Measurements from ENCODE around the gene IFRD2. TPM values are rescaled to one million over a fixed set of nuclear protein-coding genes. Genes with fewer than 3 reads are reported as not detected.

The IFRD2 gene
- total and polyA plus RNA-seq, 2 of the 13 experiments (the other 11 are each of a cell fraction or from before 2014, with no cell fraction given): 32.8 to 96.1 TPM

DNA sequence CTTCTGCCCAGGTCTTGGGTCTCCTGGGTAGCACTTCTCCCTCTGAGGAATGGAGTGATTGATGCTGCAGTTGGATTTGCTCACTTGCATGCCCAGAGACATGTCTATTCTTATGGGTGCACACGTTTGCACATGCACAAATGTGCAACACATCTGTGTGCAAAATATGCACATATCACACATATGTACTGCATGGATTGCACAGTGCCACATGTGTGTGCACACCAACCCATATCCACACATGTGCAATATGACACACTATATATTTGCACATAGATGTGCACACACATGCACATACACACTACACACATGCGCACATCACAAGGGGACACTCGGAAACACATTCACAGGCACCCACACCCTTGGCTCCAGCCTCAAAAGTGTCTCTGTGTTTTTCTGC is 24.0 kb downstream of the IFRD2 start:
- no peak for FAIRE-seq
- H3K4me2 ChIP-seq (ENCODE audit: low read depth, low read length): peak overlapping the region; percentile 98
- no peaks in the 10 kb centered on the region; a peak in 1 of 5 replicates for H3K27me3 ChIP-seq (ENCODE audit: control insufficient read depth in 1 of 2, insufficient read depth in 2 of 2, low read length in 2 of 2)

More for the DNA sequence above, 24.0 kb downstream of the IFRD2 start:
- no peaks in the 10 kb centered on the region; a peak in 2 of 5 replicates for H3K36me3 ChIP-seq (replicated peaks in 1 of 2; ENCODE audit: control insufficient read depth in 1 of 2, insufficient read depth in 2 of 2, low read length in 2 of 2)
- no peak overlapping the region for H2AFZ ChIP-seq (ENCODE audit: low read length)
- ChIA-PET POLR2A (interaction anchor here (1.1 to 2.7 kb wide), 4 partner anchors 24 to 64 kb away, joined by 3 to 10 read pairs (median 7); partner anchors contain the start of genes IFRD2 and SLC38A3), CTCF (ENCODE audit: low intra/inter-chr PET ratio, low total read pairs) (no interaction called here)
- ATAC-seq (no peak), DNase-seq (ENCODE audit: low spot score) (no peak)
- no peaks in the 10 kb centered on the region for H4K20me1 ChIP-seq (ENCODE audit: insufficient read depth, low read length)
- WGBS (ENCODE audit: low lambda C conversion rate): 60% methylated on average over 2 of the region's 3 CpGs
- no peaks in the 10 kb centered on the region for H3K9me3 ChIP-seq (ENCODE audit: low read length)
- H3K4me1 ChIP-seq (ENCODE audit: insufficient read depth, low read length): peaks cover 88% of the 10 kb centered on the region
- peak overlapping the region in 2 of 3 experiments; percentile 83 to 88; a peak in 4 of 6 replicates for H3K4me3 ChIP-seq (replicated peaks in 1 of 3; ENCODE audit: insufficient read depth in 1 of 3, low read depth in 2 of 3, low read length in 3 of 3)
- peak overlapping the region; percentile 88 for H3K27ac ChIP-seq (ENCODE audit: extremely low read length, insufficient read depth, low read length)
- BruUV-seq (replicated peaks): no TSS peak
- peaks cover 33% of the 10 kb centered on the region for H3K79me2 ChIP-seq (ENCODE audit: insufficient read depth, low read length)
- peak overlapping the region; percentile 94 for H3K9ac ChIP-seq (ENCODE audit: insufficient read depth, low read depth, low read length)
- in situ Hi-C loops (cut with HindIII; ENCODE audit: extremely low pct_ligation_motif_present, low pct_unique_long_range_greater_than_20kb): no loop called here
- intact Hi-C loops (cut with micrococcal nuclease; ENCODE audit: unreplicated experiment): no loop called here
- TF ChIP-seq, protein P1, sequence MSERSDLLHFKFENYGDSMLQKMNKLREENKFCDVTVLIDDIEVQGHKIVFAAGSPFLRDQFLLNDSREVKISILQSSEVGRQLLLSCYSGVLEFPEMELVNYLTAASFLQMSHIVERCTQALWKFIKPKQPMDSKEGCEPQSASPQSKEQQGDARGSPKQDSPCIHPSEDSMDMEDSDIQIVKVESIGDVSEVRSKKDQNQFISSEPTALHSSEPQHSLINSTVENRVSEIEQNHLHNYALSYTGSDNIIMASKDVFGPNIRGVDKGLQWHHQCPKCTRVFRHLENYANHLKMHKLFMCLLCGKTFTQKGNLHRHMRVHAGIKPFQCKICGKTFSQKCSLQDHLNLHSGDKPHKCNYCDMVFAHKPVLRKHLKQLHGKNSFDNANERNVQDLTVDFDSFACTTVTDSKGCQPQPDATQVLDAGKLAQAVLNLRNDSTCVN (CRISPR knock-in tag; IDR thresholded peaks at IDR 0.05; ENCODE audit: borderline replicate concordance): 0 out of 2 replicates have a peak, but pooled peaks have one; percentile 11
- TF ChIP-seq ZC3H13 (CRISPR knock-in tag; IDR thresholded peaks at IDR 0.05): 0 out of 2 replicates have a peak, but pooled peaks have one; percentile 3
- TF ChIP-seq, protein P2, sequence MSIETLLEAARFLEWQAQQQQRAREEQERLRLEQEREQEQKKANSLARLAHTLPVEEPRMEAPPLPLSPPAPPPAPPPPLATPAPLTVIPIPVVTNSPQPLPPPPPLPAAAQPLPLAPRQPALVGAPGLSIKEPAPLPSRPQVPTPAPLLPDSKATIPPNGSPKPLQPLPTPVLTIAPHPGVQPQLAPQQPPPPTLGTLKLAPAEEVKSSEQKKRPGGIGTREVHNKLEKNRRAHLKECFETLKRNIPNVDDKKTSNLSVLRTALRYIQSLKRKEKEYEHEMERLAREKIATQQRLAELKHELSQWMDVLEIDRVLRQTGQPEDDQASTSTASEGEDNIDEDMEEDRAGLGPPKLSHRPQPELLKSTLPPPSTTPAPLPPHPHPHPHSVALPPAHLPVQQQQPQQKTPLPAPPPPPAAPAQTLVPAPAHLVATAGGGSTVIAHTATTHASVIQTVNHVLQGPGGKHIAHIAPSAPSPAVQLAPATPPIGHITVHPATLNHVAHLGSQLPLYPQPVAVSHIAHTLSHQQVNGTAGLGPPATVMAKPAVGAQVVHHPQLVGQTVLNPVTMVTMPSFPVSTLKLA (IDR thresholded peaks at IDR 0.05): peak; percentile 87
- TF ChIP-seq, protein P3, sequence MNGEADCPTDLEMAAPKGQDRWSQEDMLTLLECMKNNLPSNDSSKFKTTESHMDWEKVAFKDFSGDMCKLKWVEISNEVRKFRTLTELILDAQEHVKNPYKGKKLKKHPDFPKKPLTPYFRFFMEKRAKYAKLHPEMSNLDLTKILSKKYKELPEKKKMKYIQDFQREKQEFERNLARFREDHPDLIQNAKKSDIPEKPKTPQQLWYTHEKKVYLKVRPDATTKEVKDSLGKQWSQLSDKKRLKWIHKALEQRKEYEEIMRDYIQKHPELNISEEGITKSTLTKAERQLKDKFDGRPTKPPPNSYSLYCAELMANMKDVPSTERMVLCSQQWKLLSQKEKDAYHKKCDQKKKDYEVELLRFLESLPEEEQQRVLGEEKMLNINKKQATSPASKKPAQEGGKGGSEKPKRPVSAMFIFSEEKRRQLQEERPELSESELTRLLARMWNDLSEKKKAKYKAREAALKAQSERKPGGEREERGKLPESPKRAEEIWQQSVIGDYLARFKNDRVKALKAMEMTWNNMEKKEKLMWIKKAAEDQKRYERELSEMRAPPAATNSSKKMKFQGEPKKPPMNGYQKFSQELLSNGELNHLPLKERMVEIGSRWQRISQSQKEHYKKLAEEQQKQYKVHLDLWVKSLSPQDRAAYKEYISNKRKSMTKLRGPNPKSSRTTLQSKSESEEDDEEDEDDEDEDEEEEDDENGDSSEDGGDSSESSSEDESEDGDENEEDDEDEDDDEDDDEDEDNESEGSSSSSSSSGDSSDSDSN (CRISPR knock-in tag; IDR thresholded peaks at IDR 0.05): peak; percentile 23; the same call in 1 of the 2 replicates
- TF ChIP-seq, protein P4, sequence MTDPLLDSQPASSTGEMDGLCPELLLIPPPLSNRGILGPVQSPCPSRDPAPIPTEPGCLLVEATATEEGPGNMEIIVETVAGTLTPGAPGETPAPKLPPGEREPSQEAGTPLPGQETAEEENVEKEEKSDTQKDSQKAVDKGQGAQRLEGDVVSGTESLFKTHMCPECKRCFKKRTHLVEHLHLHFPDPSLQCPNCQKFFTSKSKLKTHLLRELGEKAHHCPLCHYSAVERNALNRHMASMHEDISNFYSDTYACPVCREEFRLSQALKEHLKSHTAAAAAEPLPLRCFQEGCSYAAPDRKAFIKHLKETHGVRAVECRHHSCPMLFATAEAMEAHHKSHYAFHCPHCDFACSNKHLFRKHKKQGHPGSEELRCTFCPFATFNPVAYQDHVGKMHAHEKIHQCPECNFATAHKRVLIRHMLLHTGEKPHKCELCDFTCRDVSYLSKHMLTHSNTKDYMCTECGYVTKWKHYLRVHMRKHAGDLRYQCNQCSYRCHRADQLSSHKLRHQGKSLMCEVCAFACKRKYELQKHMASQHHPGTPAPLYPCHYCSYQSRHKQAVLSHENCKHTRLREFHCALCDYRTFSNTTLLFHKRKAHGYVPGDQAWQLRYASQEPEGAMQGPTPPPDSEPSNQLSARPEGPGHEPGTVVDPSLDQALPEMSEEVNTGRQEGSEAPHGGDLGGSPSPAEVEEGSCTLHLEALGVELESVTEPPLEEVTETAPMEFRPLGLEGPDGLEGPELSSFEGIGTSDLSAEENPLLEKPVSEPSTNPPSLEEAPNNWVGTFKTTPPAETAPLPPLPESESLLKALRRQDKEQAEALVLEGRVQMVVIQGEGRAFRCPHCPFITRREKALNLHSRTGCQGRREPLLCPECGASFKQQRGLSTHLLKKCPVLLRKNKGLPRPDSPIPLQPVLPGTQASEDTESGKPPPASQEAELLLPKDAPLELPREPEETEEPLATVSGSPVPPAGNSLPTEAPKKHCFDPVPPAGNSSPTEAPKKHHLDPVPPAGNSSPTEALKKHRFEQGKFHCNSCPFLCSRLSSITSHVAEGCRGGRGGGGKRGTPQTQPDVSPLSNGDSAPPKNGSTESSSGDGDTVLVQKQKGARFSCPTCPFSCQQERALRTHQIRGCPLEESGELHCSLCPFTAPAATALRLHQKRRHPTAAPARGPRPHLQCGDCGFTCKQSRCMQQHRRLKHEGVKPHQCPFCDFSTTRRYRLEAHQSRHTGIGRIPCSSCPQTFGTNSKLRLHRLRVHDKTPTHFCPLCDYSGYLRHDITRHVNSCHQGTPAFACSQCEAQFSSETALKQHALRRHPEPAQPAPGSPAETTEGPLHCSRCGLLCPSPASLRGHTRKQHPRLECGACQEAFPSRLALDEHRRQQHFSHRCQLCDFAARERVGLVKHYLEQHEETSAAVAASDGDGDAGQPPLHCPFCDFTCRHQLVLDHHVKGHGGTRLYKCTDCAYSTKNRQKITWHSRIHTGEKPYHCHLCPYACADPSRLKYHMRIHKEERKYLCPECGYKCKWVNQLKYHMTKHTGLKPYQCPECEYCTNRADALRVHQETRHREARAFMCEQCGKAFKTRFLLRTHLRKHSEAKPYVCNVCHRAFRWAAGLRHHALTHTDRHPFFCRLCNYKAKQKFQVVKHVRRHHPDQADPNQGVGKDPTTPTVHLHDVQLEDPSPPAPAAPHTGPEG (CRISPR knock-in tag; IDR thresholded peaks at IDR 0.05): no peak
- TF ChIP-seq, protein P5, sequence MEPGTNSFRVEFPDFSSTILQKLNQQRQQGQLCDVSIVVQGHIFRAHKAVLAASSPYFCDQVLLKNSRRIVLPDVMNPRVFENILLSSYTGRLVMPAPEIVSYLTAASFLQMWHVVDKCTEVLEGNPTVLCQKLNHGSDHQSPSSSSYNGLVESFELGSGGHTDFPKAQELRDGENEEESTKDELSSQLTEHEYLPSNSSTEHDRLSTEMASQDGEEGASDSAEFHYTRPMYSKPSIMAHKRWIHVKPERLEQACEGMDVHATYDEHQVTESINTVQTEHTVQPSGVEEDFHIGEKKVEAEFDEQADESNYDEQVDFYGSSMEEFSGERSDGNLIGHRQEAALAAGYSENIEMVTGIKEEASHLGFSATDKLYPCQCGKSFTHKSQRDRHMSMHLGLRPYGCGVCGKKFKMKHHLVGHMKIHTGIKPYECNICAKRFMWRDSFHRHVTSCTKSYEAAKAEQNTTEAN (CRISPR knock-in tag; conservative IDR thresholded peaks at IDR 0.05): peak; percentile 65; the same call in 1 of the 2 replicates
- TF ChIP-seq, protein P6, sequence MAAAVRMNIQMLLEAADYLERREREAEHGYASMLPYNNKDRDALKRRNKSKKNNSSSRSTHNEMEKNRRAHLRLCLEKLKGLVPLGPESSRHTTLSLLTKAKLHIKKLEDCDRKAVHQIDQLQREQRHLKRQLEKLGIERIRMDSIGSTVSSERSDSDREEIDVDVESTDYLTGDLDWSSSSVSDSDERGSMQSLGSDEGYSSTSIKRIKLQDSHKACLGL (CRISPR knock-in tag; IDR thresholded peaks at IDR 0.05): 0 out of 2 replicates have a peak, but pooled peaks have one; percentile 32
- TF ChIP-seq TGIF2 (CRISPR knock-in tag; IDR thresholded peaks at IDR 0.05): no peak

Data from HepG2 (cell line).